MCF 10A (cell line): ENCODE measurements around the gene OPTC. TPM values are rescaled to one million over a fixed set of nuclear protein-coding genes. Genes with fewer than 3 reads are reported as not detected.

Experiments used
- BruUV-seq: library from RNA; stranded (reverse); fragments of 400-500 nt; replicated peaks from 2 replicates; lab custom pipeline; 2021; lab: Mats Ljungman, UMichigan
- CTCF ChIA-PET: fragments of 300-600 bp; sonication (Branson Sonifier 250); formaldehyde crosslinking; extraction: SDS; loops from one replicate; lab custom pipeline; 2021; ENCODE audit warnings: antibody characterized with exemption, inconsistent platforms; lab: Yijun Ruan, JAX
- POLR2A ChIA-PET: fragments of 300-600, 350-650 bp; sonication (Branson Sonifier 250); formaldehyde crosslinking; extraction: SDS; loops from one replicate; lab custom pipeline; 2020; ENCODE audit warnings: antibody characterized with exemption, inconsistent platforms; lab: Yijun Ruan, JAX
- DNase-seq: peaks from one replicate; pipeline ENCODE4 v3.0.0-alpha.2; 2018; ENCODE audit not compliant: unreplicated experiment
- H3K27ac Mint-ChIP-seq: one replicate; pipeline ENCODE4 v1.8.0; 2022; ENCODE audit warnings: mild to moderate bottlenecking, low read depth, mixed read lengths; ENCODE audit not compliant: unreplicated experiment
- H3K27me3 Mint-ChIP-seq: one replicate; pipeline ENCODE4 v1.8.0; 2022; ENCODE audit warnings: mixed read lengths; ENCODE audit not compliant: insufficient read depth, unreplicated experiment
- H3K36me3 Mint-ChIP-seq: one replicate; pipeline ENCODE4 v1.8.0; 2022; ENCODE audit warnings: mild to moderate bottlenecking, moderate library complexity, mixed read lengths; ENCODE audit not compliant: insufficient read depth, unreplicated experiment
- H3K4me1 Mint-ChIP-seq: one replicate; pipeline ENCODE4 v1.8.0; 2022; ENCODE audit warnings: mixed read lengths; ENCODE audit not compliant: insufficient read depth, unreplicated experiment
- H3K4me3 Mint-ChIP-seq: one replicate; pipeline ENCODE4 v1.8.0; 2022; ENCODE audit warnings: mild to moderate bottlenecking, moderate library complexity, mixed read lengths; ENCODE audit not compliant: unreplicated experiment
- H3K9me3 Mint-ChIP-seq: one replicate; pipeline ENCODE4 v1.8.0; 2022; ENCODE audit warnings: mixed read lengths; ENCODE audit not compliant: unreplicated experiment
- CTCF ChIP-seq: fragments of 200-600 bp; IDR thresholded peaks from one replicate; pipeline ENCODE4 v1.8.0; 2022; ENCODE audit warnings: antibody characterized with exemption, mild to moderate bottlenecking; ENCODE audit not compliant: unreplicated experiment
- intact Hi-C: fragments of 100-400 bp; cut with micrococcal nuclease; formaldehyde crosslinking; loops from 2 replicates; pipeline ENCODE4 v1.14.1; 2022
- total RNA-seq: library from RNA; stranded (reverse); gene quantifications from 2 replicates; pipeline ENCODE4 v1.2.3, GENCODE V29; 2022

Gene OPTC
- total RNA-seq, 1 experiment from 2014 or later, result not detected

- Mint-ChIP-seq H3K9me3 (no peaks in the 10 kb centered on the region), H3K4me3 (no peak overlapping the region), H3K27me3 (peaks cover 22% of the 10 kb centered on the region), H3K27ac (no peak overlapping the region), H3K4me1 (peaks cover 22% of the 10 kb centered on the region), H3K36me3 (no peaks in the 10 kb centered on the region)
- TF ChIP-seq CTCF, result peak; percentile 94
- peak; percentile 96 for DNase-seq
- intact Hi-C loops, result loop anchor here (1.0 to 5.0 kb wide), 8 partner anchors 121 to 624 kb away; partner anchors contain the start of gene SNRPE
- no TSS peak for BruUV-seq
- ChIA-PET POLR2A (interaction anchor here (0.5 to 4.0 kb wide), 16 partner anchors 10 to 294 kb away, joined by 3 to 36 read pairs (median 3); partner anchors contain the start of gene ATP2B4), CTCF (interaction anchor here (0.5 to 11.7 kb wide), 98 partner anchors 9 to 1815 kb away, joined by 3 to 552 read pairs (median 4); partner anchors contain the start of genes ATP2B4 and OPTC)
Measured at GRCh38 chr1:203504400-203505250, 10.7 kb downstream of the OPTC start.

GRCh38 chr1:203505526-203506204, 11.7 kb downstream of the OPTC start:
- peaks cover 22% of the 10 kb centered on the region for H3K27me3 Mint-ChIP-seq
- H3K36me3 Mint-ChIP-seq, result no peaks in the 10 kb centered on the region
- ChIA-PET POLR2A (interaction anchor here (1.0 to 4.0 kb wide), 7 partner anchors 15 to 292 kb away, joined by 3 to 36 read pairs (median 4); partner anchors contain the start of gene ATP2B4), CTCF (interaction anchor here (0.6 to 11.7 kb wide), 50 partner anchors 8 to 893 kb away, joined by 3 to 552 read pairs (median 6); partner anchors contain the start of genes ATP2B4 and OPTC)
- H3K4me3 Mint-ChIP-seq, result no peak overlapping the region
- DNase-seq, result no peak
- no peak for TF ChIP-seq CTCF
- H3K4me1 Mint-ChIP-seq, result peaks cover 22% of the 10 kb centered on the region
- BruUV-seq, result no TSS peak
- intact Hi-C loops, result loop anchor here (2.0 kb wide), 3 partner anchors 187 to 623 kb away; no protein-coding TSS in a partner anchor
- no peak overlapping the region for H3K27ac Mint-ChIP-seq
- no peaks in the 10 kb centered on the region for H3K9me3 Mint-ChIP-seq

- intact Hi-C loops, result no loop called here
- DNase-seq, result no peak
- Mint-ChIP-seq H3K4me1 (peaks cover 29% of the 10 kb centered on the region), H3K9me3 (no peaks in the 10 kb centered on the region), H3K4me3 (no peak overlapping the region), H3K27ac (no peak overlapping the region), H3K27me3 (peaks cover 22% of the 10 kb centered on the region), H3K36me3 (no peaks in the 10 kb centered on the region)
- ChIA-PET POLR2A (interaction anchor here (0.6 to 2.3 kb wide), 12 partner anchors 13 to 291 kb away, joined by 3 to 18 read pairs (median 4); partner anchors contain the start of gene ATP2B4), CTCF (interaction anchor here (0.6 to 11.7 kb wide), 21 partner anchors 17 to 699 kb away, joined by 3 to 552 read pairs (median 5); partner anchors contain the start of gene ATP2B4)
- BruUV-seq, result no TSS peak
- no peak for TF ChIP-seq CTCF
Measured at GRCh38 chr1:203506858-203507626, 13.1 kb downstream of the OPTC start.
